IMR-90 (cell line): ENCODE measurements around the gene PRKAR1B. TPM values are rescaled to one million over a fixed set of nuclear protein-coding genes. Genes with fewer than 3 reads are reported as not detected.

ENCODE experiments used
- ATAC-seq: fragments of 200-7000 bp; cut with Tn5 transposase; 2 replicates; pipeline ENCODE4 v1.9.1; 2020; ENCODE audit warnings: low read depth, mild to moderate bottlenecking, moderate library complexity
- BruUV-seq: library from RNA; stranded (reverse); fragments of 400-500 nt; replicated peaks from 2 replicates; lab custom pipeline; 2021; lab: Mats Ljungman, UMichigan
- CTCF ChIA-PET: fragments of 300-600 bp; formaldehyde crosslinking; extraction: SDS; loops from one replicate; lab custom pipeline; 2021; ENCODE audit warnings: antibody characterized with exemption; lab: Yijun Ruan, JAX
- POLR2A ChIA-PET: fragments of 300-600 bp; sonication (Branson Sonifier 250); formaldehyde crosslinking; loops from one replicate; lab custom pipeline; 2022; ENCODE audit warnings: antibody characterized with exemption; ENCODE audit not compliant: unreplicated experiment; lab: Charles Lee
- DNase-seq: peaks from one replicate; pipeline ENCODE4 v3.0.0; 2013
- H2AFZ ChIP-seq: replicated peaks from 2 replicates; pipeline ENCODE3; 2013; ENCODE audit warnings: low read length, mild to moderate bottlenecking; ENCODE audit not compliant: poor library complexity
- H2AK5ac ChIP-seq: 2 replicates; pipeline ENCODE4 v1.6.1; 2013; ENCODE audit warnings: low read depth, low read length, inconsistent platforms
- H2AK9ac ChIP-seq: replicated peaks from 2 replicates; pipeline ENCODE3; 2013; ENCODE audit warnings: mild to moderate bottlenecking, low read depth, low read length, moderate library complexity; ENCODE audit not compliant: poor library complexity
- H2BK120ac ChIP-seq: 2 replicates; pipeline ENCODE4 v1.6.1; 2013; ENCODE audit warnings: low read depth, low read length, inconsistent platforms
- H2BK15ac ChIP-seq: 3 replicates; pipeline ENCODE4 v1.6.1; 2013; ENCODE audit warnings: low read depth, low read length, inconsistent platforms
- H2BK20ac ChIP-seq: 2 replicates; pipeline ENCODE4 v1.6.1; 2013; ENCODE audit warnings: low read depth, mild to moderate bottlenecking, inconsistent platforms, low read length, moderate library complexity
- H2BK5ac ChIP-seq: 2 replicates; pipeline ENCODE4 v1.6.1; 2013; ENCODE audit warnings: mild to moderate bottlenecking, low read depth, low read length, inconsistent platforms; ENCODE audit not compliant: poor library complexity, severe bottlenecking
- H3K14ac ChIP-seq: replicated peaks from 2 replicates; pipeline ENCODE4 v1.6.1; 2013; ENCODE audit warnings: low read depth, low read length, inconsistent platforms
- H3K18ac ChIP-seq: 2 replicates; pipeline ENCODE4 v1.6.1; 2013; ENCODE audit warnings: low read depth, low read length, control low read depth
- H3K23ac ChIP-seq: 2 replicates; pipeline ENCODE4 v1.6.1; 2013; ENCODE audit warnings: low read depth, low read length, inconsistent platforms
- H3K27ac ChIP-seq: 2 replicates; pipeline ENCODE4 v1.5.1; 2013; ENCODE audit warnings: mild to moderate bottlenecking, control low read depth, low read length; ENCODE audit not compliant: insufficient read depth
- H3K27me3 ChIP-seq: 2 replicates; pipeline ENCODE4 v1.6.1; 2013; ENCODE audit warnings: low read length; ENCODE audit not compliant: control insufficient read depth, insufficient read depth
- H3K36me3 ChIP-seq: 2 replicates; pipeline ENCODE4 v1.6.1; 2013; ENCODE audit warnings: low read length, mixed read lengths; ENCODE audit not compliant: control insufficient read depth, insufficient read depth
- H3K4ac ChIP-seq: 2 replicates; pipeline ENCODE4 v1.6.1; 2013; ENCODE audit warnings: low read depth, low read length, inconsistent platforms
- H3K4me1 ChIP-seq: 2 replicates; pipeline ENCODE4 v1.6.1; 2013; ENCODE audit warnings: low read length, mixed read lengths; ENCODE audit not compliant: control insufficient read depth, insufficient read depth
- H3K4me2 ChIP-seq: 2 replicates; pipeline ENCODE4 v1.6.1; 2013; ENCODE audit warnings: low read depth, mild to moderate bottlenecking, control low read depth, low read length, moderate library complexity
- H3K4me3 ChIP-seq: 2 replicates; pipeline ENCODE4 v1.5.1; 2013; ENCODE audit warnings: low read depth, mild to moderate bottlenecking, control low read depth, low read length, moderate library complexity; ENCODE audit not compliant: insufficient read depth
- H3K56ac ChIP-seq: 2 replicates; pipeline ENCODE4 v1.6.1; 2013; ENCODE audit warnings: low read length, inconsistent platforms; ENCODE audit not compliant: insufficient read depth; ENCODE audit errors: extremely low read depth
- H3K79me1 ChIP-seq, 2 experiments: 2 replicates each; pipeline ENCODE4 v1.6.1; 2013; ENCODE audit warnings: low read length in 2 of 2, inconsistent platforms in 1 of 2, low read depth in 1 of 2
- H3K9ac ChIP-seq: 2 replicates; pipeline ENCODE4 v1.6.1; 2013; ENCODE audit warnings: low read depth, low read length, control low read depth
- H3K9me1 ChIP-seq: 2 replicates; pipeline ENCODE4 v1.6.1; 2013; ENCODE audit warnings: low read length, inconsistent platforms; ENCODE audit not compliant: insufficient read depth
- H3K9me3 ChIP-seq: 2 replicates; pipeline ENCODE4 v1.6.1; 2013; ENCODE audit warnings: low read length; ENCODE audit not compliant: control insufficient read depth, insufficient read depth
- H4K20me1 ChIP-seq: 2 replicates; pipeline ENCODE4 v1.6.1; 2013; ENCODE audit warnings: low read length, inconsistent platforms; ENCODE audit not compliant: insufficient read depth
- H4K5ac ChIP-seq: 2 replicates; pipeline ENCODE4 v1.6.1; 2013; ENCODE audit warnings: mild to moderate bottlenecking, low read depth, low read length, control low read depth
- H4K8ac ChIP-seq, 2 experiments: 2 replicates each; pipeline ENCODE4 v1.6.1; 2013; ENCODE audit warnings: low read depth in 2 of 2, low read length in 2 of 2, control low read depth in 1 of 2, inconsistent platforms in 1 of 2
- H4K91ac ChIP-seq: 2 replicates; pipeline ENCODE4 v1.6.1; 2013; ENCODE audit warnings: low read depth, low read length, inconsistent platforms; ENCODE audit not compliant: insufficient read depth
- CTCF ChIP-seq: conservative IDR thresholded peaks from 2 replicates; pipeline ENCODE4 v1.5.1; 2012; ENCODE audit warnings: mild to moderate bottlenecking, low read depth, low read length, improper control_type of control experiment
- MAZ ChIP-seq: IDR thresholded peaks from 2 replicates; pipeline ENCODE4 v1.6.1; 2012; ENCODE audit warnings: low read depth, mild to moderate bottlenecking, low read length, improper control_type of control experiment, moderate library complexity, borderline replicate concordance
- POLR2A ChIP-seq: IDR thresholded peaks from 2 replicates; pipeline ENCODE4 v1.6.1; 2012; ENCODE audit warnings: mild to moderate bottlenecking, low read depth, low read length
- RAD21 ChIP-seq: IDR thresholded peaks from 2 replicates; pipeline ENCODE4 v1.6.1; 2012; ENCODE audit warnings: low read length, improper control_type of control experiment
- RCOR1 ChIP-seq: IDR thresholded peaks from 2 replicates; pipeline ENCODE4 v1.6.1; 2012; ENCODE audit warnings: mild to moderate bottlenecking, low read length, improper control_type of control experiment; ENCODE audit not compliant: insufficient replicate concordance
- WGBS, 2 experiments: methylation state at CpG; one replicate each; pipeline versions ENCODE4 v1.1.5 to v1.1.7; 2013; ENCODE audit warnings: missing lambda C conversion rate in 2 of 2; ENCODE audit not compliant: insufficient read length in 1 of 2; ENCODE audit errors: extremely low coverage in 2 of 2; 5-methylcytosine and 5-hydroxymethylcytosine counted together
- dilution Hi-C: fragments of 300-500 bp; cut with HindIII; formaldehyde crosslinking; loops from one replicate; pipeline ENCODE4 v1.14.3; 2018; ENCODE audit warnings: low sequenced_read_pairs; ENCODE audit not compliant: unreplicated experiment
- in situ Hi-C: fragments of 300-500 bp; cut with MboI; formaldehyde crosslinking; loops from 3 replicates; pipeline ENCODE4 v1.14.3; 2019; ENCODE audit warnings: low sequenced_read_pairs, inconsistent platforms, mixed read lengths
- intact Hi-C: fragments of 100-400 bp; cut with micrococcal nuclease; formaldehyde crosslinking; loops from 2 replicates; pipeline ENCODE4 v1.10.0; 2022
- polyA plus RNA-seq, 3 experiments: library from polyadenylated mRNA; depleted of rRNA; stranded (reverse); fragments of >200 nt; gene quantifications; 2 replicates each; pipeline ENCODE4 v1.2.3, GENCODE V29; 2012; ENCODE audit warnings: low replicate concordance in 1 of 3
- total RNA-seq: library from RNA; depleted of rRNA; stranded (reverse); fragments of >200 nt; gene quantifications from 2 replicates; pipeline ENCODE4 v1.2.3, GENCODE V29; 2012

PRKAR1B gene
- total and polyA plus RNA-seq, 2 of the 4 experiments (the other 2 are of a cell fraction), result 15.2 to 20.2 TPM

- TF ChIP-seq RCOR1 (no peak), POLR2A (no peak), RAD21 (no peak)
These were observed 208.2 kb downstream of the PRKAR1B start (continued) for GRCh38 chr7:518630-519483.

DNA sequence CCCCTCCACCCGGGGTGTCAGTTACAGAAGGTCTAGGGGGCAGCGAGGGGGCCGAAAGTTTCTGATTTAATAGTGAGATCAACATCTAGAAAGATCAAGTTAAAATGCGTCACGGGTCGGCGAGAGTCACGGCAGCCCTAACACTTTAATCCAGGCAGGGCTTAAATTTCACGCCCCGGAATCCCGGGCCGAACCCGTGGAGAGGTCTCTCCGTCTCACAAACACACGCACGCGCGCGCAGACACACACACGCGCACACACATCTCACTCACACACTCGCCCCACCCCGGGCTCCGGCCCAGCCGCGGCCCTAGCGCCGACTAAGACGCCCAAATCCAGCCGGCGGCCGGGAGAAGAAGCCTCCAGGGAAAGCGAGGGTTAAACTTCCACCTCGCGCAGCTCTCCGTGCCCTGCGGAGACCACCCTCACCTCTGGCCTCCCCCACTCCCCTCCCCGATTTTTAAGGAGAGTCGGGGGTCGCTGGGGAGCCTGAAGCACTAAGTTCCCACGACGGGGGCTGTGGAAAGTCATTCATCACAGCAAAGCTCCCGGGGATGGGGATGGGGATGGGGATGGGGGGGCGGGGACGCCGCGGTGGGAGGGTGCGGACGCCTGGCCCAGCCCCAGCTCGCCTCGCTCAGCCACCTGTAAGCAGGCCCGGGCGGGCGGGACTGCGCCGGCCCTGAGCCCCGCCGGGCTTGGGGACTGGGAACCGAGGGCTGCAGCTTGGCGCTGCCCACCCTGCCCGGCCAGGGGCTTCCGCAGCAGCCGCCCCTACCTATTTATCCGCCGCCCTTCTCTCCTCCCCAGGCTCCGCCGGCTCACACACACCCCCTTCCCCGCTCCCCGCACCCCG is 209.1 kb downstream of the PRKAR1B start:
- Histone ChIP-seq H2AK5ac (no peak overlapping the region), H3K18ac (no peak overlapping the region), H2BK20ac (no peak overlapping the region), H3K4me2 (peak overlapping the region; percentile 91), H2BK15ac (no peak overlapping the region), H2AK9ac (peak overlapping the region; percentile 23), H3K9ac (peak overlapping the region; percentile 31; the same call in 1 of the 2 replicates), H4K20me1 (no peaks in the 10 kb centered on the region; the same call in 1 of the 2 replicates), H3K9me3 (no peaks in the 10 kb centered on the region), H2BK5ac (peak overlapping the region; percentile 32), H2BK120ac (no peak overlapping the region), H3K27me3 (peaks cover 26% of the 10 kb centered on the region), H3K4me3 (peak overlapping the region; percentile 77), H3K79me1 (peaks cover 0 to 28% of the 10 kb centered on the region in 2 experiments; a peak in 2 of 4 replicates), H4K5ac (no peak overlapping the region), H4K8ac (no peak overlapping the region), H3K27ac (no peak overlapping the region), H3K23ac (peak overlapping the region; percentile 85; the same call in 1 of the 2 replicates), H3K9me1 (peaks cover 4% of the 10 kb centered on the region; the same call in 1 of the 2 replicates), H3K56ac (peak overlapping the region; percentile 30; the same call in 1 of the 2 replicates), H3K36me3 (no peaks in the 10 kb centered on the region), H4K91ac (no peak overlapping the region), H3K14ac (no peak overlapping the region), H3K4me1 (peaks cover 7% of the 10 kb centered on the region), H2AFZ (peak overlapping the region; percentile 87), H3K4ac (peak overlapping the region; percentile 23; the same call in 1 of the 2 replicates)
- no TSS peak for BruUV-seq
- dilution Hi-C loops (no loop called here), in situ Hi-C loops (no loop called here), intact Hi-C loops (loop anchor here (1.0 to 10.0 kb wide), 3 partner anchors 186 to 357 kb away; partner anchors contain the start of genes DNAAF5, GET4 and PRKAR1B)
- ChIA-PET CTCF (no interaction called here), POLR2A (no interaction called here)
- 3% methylated on average over 23 of the region's 70 CpGs; no CpG with 5 or more reads in 1 of the 2 experiments for WGBS, 2 experiments
- TF ChIP-seq MAZ, result peak; percentile 52; the same call in 1 of the 2 replicates
- TF ChIP-seq CTCF, result no peak
- TF ChIP-seq RAD21, result 0 out of 2 replicates have a peak, but pooled peaks have one; percentile 15
- ATAC-seq (no peak), DNase-seq (peak; percentile 58)
